SK-N-DZ (cell line): ENCODE data around the gene ITGB8.

ENCODE experiments used
- DNase-seq: peaks from one replicate; pipeline ENCODE4 v3.0.0-alpha.2; 2015; ENCODE audit warnings: low spot score

Gene ITGB8

GRCh38 chr7:20307901-20308300 is 22.8 kb upstream of the ITGB8 start:
- no peak for DNase-seq

GRCh38 chr7:20310301-20310700 is 20.4 kb upstream of the ITGB8 start:
- no peak for DNase-seq

- DNase-seq = peak; percentile 33
Measured at GRCh38 chr7:20310963-20311742, 19.5 kb upstream of the ITGB8 start.

GRCh38 chr7:20311743-20312042 is 19.0 kb upstream of the ITGB8 start:
- no peak for DNase-seq

- no peak for DNase-seq
Measured at GRCh38 chr7:20312562-20312961, 18.1 kb upstream of the ITGB8 start.

GRCh38 chr7:20313626-20314025 is 17.1 kb upstream of the ITGB8 start:
- no peak for DNase-seq

- DNase-seq = no peak
Measured at GRCh38 chr7:20314198-20314597, 16.5 kb upstream of the ITGB8 start.

- DNase-seq = peak; percentile 7
Measured at GRCh38 chr7:20316706-20317105, 14.0 kb upstream of the ITGB8 start.

- DNase-seq = no peak
Measured at GRCh38 chr7:20317413-20317812, 13.3 kb upstream of the ITGB8 start.

GRCh38 chr7:20318933-20319332 is 11.8 kb upstream of the ITGB8 start:
- no peak for DNase-seq

- DNase-seq = no peak
Measured at GRCh38 chr7:20320322-20320721, 10.4 kb upstream of the ITGB8 start.

- no peak for DNase-seq
Measured at GRCh38 chr7:20320786-20321185, 9.9 kb upstream of the ITGB8 start.

- DNase-seq = no peak
Measured at GRCh38 chr7:20323595-20323994, 7.1 kb upstream of the ITGB8 start.

GRCh38 chr7:20326342-20326741 is 4.4 kb upstream of the ITGB8 start:
- no peak for DNase-seq

GRCh38 chr7:20327055-20327454 is 3.6 kb upstream of the ITGB8 start:
- no peak for DNase-seq

GRCh38 chr7:20328027-20328426 is 2.7 kb upstream of the ITGB8 start:
- DNase-seq = no peak

GRCh38 chr7:20328692-20329091 is 2.0 kb upstream of the ITGB8 start:
- DNase-seq = no peak

- DNase-seq = peak; percentile 89
Measured at GRCh38 chr7:20329389-20330238, 1.1 kb upstream of the ITGB8 start.

- peak; percentile 62 for DNase-seq
Measured at GRCh38 chr7:20330928-20331909, 519 bp downstream of the ITGB8 start.

GRCh38 chr7:20331910-20332813 is 1.5 kb downstream of the ITGB8 start:
- DNase-seq = peak; percentile 9

GRCh38 chr7:20338285-20338684 is 7.6 kb downstream of the ITGB8 start:
- no peak for DNase-seq
